NCI-H1694 (cell line): ENCODE results near the gene EPC2.
"Not testable (repeated sequence)": the region's sequence is repeated elsewhere in the genome, so short reads cannot be mapped to it uniquely, and the experiment has no call there.

Experiments used
- DNase-seq: peaks from one replicate; lab custom pipeline; 2025; lab: John Stamatoyannopoulos, UW

EPC2 gene

DNA sequence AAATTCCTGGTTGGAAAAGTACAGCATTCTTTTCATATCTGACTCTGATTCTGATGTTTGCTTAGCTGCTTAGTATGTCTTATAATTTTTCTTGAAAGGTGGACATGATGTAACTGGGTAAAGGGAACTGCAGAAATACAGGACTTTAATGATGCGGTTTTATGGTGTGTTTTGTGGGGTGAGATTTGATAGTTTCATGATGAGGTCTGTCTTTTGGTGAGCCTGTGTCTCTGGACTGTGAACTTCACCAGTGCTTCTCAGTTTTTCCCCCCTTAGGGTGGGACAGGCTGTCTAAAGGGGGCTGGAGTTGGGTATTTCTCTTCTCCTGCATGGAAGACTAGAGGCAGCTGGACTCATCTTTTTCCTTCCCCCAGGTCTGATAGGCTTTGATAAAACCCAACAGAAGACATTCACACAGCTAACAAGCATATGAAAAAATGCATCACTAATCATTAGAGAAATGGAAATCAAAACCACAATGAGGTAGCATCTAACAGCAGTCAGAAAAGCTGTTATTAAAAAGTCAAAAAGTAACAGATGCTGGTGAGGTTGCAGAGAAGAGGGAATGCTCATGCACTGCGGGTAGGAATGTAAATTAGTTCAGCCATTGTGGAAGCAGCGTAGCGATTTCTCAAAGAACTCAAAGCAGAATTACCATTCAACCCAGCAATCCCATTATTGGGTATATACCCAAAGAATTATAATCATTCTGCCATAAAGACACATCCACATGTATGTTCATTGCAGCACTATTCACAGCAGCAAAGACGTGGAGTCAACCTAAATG lies 77.6 kb downstream of the EPC2 start:
- DNase-seq = no peak

- DNase-seq = no peak
Observed at GRCh38 chr2:148725564-148725963, 81.0 kb downstream of the EPC2 start.

GRCh38 chr2:148726228-148726627 lies 81.7 kb downstream of the EPC2 start:
- DNase-seq = no peak

DNA sequence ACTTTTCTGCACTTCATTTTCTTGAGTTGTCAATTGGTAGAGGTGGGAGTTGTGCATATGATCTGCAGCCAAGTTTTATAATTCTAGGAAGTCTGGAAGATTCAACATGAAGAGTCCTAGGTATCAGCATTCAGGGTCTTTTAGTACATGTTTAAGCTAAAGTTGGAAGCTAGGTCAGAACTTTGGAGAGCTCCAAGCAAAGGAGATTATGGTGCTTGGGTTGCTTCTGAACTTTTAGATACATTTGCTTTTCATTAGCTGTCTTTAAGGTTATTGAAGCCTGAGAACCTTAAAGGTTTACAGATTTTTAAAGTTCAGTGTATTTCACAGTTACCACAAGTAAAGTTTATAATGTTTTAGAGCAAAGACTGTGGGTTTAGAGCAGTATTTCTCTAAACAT lies 85.5 kb downstream of the EPC2 start:
- DNase-seq = no peak

DNA sequence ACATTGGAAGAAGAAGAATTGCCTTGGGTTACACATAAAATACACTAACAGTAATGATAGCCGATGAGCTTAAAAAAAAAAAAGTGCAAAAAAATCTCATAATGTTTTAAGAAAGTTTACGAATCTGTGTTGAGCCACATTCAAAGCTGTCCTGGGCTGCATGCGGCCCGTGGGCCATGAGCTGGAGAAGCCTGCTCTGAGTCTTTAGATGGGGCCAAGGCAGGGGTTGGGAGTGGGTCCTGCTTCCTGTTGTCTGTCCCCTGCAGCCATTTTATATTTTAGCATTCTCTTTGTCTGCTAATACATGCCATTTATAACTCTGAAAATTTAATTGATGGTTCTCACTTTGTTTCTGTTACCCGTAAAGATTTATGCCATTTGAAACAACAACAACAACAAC lies 93.2 kb downstream of the EPC2 start:
- DNase-seq = no peak

GRCh38 chr2:148739454-148740105 lies 95.0 kb downstream of the EPC2 start:
- DNase-seq = no peak

DNA sequence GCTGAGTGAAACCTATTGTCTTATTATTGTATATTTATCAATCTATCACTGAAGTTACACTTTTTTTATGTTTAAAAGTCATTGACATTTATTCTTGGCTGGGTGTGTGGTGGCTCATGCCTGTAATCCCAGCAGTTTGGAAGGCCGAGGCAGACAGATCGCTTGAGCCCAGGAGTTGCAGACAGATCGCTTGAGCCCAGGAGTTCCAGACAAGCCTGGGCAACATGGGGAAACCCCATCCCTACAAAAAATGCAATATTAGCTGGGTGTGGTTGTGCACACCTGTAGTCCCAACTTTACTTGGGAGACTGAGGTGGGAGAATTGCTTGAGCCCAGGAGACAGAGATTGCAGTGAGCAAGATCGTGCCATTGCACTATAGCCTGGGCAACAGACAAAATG lies 97.8 kb downstream of the EPC2 start:
- no peak for DNase-seq

DNA sequence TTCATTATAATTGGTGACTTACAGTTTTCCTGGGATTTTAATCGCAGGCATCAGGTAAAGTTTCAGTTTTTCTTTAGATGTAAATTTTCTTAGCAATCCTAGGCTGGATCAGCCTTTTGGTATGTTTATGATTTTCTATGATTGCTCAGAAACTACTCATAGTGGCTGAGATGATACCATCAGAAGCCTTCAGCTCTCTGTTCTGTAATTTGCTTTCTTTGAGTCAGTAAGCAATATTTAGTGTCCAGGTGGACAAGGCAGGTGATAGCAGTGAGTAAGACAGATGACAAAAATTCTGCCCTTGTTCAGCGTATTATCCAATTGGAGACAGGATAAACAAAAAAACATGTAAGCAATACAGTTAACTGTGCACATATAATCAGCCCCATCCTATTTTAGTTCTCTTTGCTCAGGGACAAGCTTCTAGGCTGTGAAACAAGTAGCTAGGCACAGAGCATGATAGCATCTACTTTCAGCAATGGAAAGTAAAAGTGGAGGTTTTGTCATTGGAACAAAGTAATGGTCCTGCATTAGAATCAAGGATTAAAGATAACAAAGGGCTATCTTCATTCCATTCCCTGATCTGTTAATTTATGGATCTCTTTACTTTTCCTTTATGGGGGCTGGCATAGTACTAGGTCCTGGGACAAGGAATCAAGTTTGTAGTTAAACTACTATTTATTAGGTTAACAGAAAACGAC lies 100.8 kb downstream of the EPC2 start:
- no peak for DNase-seq

DNA sequence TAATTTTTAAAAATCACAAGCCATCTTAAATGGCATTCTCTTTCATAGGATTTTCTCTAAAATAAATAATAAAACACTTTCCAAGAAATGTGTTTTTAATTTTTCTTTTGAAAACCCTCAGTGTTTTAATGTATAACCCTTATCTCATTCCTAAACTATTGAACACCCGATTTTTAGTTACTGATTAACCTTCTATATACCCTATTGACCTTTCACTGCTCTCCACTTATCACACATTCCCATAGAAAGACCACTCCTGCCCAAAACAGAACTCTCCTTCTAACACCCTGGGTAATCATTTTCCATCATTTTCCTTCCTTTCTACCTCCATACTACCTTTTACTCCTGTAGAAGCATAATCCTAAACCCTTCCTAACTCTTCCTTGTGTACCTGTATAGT lies 102.4 kb downstream of the EPC2 start:
- no peak for DNase-seq

DNA sequence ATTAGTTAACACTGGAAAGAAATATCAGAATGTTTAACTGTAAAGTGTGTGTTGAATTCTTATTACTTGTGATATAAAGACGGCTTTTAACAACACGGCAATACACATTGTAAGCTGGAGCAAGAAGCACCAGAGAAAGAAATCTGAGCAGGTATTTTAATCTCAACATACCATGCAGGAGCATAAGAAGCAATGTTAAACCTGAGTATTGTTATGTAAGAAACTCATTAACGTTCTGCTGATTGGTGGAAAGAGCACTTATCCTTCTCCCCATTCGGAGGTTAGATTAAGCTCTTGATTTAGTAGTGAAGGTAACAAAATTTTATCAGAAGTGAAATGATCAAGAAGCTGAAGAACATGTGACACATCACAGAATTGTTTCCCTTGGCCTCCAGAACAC lies 107.4 kb downstream of the EPC2 start:
- DNase-seq = no peak

- no peak for DNase-seq
Observed at GRCh38 chr2:148752977-148753376, 108.4 kb downstream of the EPC2 start.

DNA sequence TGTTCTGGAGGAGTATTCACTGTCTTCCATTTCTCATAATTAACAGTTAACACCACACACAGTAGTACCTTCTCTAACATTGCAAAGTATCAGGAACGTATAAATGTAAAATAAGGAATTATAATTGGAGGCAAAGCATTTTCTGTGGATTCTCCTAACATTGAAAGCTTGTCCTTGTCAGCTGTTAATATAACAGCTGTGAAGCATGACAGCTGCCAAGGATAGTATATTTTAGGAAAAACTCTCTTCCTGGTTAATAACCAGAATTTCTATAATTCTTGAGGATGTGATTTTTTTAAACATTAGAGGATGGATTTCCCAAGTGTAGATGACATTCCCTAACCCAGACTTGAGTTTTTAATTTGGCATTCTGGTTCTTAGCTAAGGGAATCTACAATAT lies 110.3 kb downstream of the EPC2 start:
- DNase-seq = no peak

DNA sequence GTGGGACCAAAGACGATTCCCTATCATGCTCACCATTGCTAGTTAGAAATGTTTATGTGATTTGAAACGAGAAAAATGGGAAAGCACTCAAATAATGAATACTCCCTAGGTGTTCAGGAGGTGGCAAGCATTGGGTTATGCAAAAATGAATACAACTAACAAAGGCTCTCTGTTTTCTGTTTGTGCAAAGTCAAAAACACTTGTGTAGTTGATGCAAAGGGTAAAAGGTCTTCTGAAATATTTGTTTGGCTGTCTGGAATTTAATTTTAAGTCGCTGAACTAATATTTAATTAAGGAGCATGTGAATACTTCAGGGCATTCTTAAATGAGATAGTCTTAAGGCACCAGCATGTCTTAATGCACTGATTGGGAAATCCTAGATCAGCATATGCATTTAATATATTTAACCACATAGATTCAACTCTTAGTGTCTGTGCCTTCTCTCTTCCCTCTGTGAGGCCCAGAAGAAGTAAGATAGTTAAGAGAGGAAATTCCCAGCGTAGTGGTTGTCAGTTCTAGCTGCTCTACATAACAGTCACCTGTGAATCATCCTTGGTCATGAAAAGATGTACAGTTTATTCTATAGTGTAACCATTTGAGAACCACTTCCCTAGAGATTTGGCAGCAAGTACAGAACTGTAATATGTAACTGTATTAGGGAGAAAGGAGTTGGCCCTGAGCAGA lies 111.9 kb downstream of the EPC2 start:
- no peak for DNase-seq

- no peak for DNase-seq
Observed at GRCh38 chr2:148764815-148765214, 120.3 kb downstream of the EPC2 start.

- no peak for DNase-seq
Observed at GRCh38 chr2:148770047-148770446, 125.5 kb downstream of the EPC2 start.

DNA sequence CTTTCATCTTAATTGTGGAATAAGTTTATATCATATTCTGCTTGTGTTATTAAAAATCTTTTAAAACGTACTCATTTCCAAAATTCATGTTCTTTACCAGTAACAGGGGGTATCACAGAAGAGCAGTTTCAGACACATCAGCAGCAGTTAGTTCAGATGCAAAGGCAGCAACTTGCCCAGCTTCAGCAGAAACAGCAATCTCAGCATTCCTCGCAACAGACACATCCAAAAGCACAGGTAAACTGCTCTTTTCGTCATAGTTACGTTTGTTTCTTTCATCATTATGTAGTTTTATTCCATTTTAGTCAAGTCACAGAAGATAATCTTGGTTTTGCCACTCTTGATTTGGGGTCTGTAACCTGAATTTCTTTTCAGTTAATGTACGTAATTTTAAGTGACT lies 137.0 kb downstream of the EPC2 start:
- DNase-seq = no peak

DNA sequence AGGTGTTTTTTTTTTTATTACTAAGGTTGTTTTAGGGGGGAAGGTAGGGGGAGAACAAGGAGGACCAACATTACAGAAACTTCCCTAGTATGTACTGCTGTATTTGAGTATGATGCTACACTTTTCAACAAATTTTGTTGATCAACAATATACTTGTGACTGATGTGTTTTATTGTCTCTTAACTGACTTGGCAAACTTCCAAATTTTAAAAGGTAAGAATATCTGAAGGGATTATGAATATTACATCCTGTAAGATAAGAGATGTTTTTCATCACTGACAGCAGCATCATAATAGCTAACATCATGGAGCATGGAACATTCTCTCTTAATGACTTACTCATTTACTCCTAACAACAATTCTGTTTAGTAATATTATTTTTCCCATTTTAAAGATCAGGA lies 144.5 kb downstream of the EPC2 start:
- no peak for DNase-seq

GRCh38 chr2:148790172-148790571 lies 145.6 kb downstream of the EPC2 start:
- DNase-seq = not testable (repeated sequence)

DNA sequence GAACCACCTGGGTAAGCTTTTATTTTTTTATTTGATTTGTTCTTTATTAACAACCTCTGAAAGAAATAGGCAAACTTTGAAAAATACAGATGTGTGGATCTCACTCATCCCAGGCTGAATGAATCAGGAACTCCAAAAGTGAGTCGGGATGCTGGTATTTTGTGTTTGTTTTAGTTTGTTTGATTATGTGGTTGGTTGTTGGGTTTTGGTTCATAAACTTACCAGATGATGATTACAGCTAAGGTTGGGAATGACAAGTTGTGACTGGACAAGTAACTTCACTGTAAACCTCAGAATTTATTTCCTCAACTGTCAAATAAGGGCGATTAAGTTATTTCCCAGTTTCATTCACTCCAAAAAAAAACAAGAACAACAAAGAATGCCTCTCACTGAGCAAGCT lies 150.0 kb downstream of the EPC2 start:
- no peak for DNase-seq

- peak; percentile 55 for DNase-seq
Observed at GRCh38 chr2:148796735-148797512, 152.4 kb downstream of the EPC2 start.

- no peak for DNase-seq
Observed at GRCh38 chr2:148802448-148803220, 158.1 kb downstream of the EPC2 start.
